Measurements from ENCODE around the gene GALNT1.

DNA sequence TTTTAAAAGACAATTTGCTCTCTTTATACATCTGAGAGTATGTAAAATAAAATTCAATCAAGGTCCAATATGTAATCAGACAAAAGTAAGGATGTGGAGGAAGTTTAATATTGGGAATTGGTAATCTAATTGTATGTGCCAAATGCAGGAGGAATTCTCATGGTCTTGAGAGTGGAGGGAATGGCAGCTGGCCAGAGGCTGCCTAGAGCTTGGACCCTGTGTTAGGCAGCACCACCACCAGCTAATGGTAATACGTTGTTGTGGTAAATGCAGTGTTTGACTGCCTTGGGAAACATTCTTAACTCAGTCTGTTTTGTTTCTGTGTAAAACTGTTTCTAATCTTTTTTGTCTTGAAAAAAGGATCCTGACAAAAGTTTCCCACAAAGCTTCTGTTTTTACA, 30.0 kb downstream of the GALNT1 start:
- TF ChIP-seq, protein P1, sequence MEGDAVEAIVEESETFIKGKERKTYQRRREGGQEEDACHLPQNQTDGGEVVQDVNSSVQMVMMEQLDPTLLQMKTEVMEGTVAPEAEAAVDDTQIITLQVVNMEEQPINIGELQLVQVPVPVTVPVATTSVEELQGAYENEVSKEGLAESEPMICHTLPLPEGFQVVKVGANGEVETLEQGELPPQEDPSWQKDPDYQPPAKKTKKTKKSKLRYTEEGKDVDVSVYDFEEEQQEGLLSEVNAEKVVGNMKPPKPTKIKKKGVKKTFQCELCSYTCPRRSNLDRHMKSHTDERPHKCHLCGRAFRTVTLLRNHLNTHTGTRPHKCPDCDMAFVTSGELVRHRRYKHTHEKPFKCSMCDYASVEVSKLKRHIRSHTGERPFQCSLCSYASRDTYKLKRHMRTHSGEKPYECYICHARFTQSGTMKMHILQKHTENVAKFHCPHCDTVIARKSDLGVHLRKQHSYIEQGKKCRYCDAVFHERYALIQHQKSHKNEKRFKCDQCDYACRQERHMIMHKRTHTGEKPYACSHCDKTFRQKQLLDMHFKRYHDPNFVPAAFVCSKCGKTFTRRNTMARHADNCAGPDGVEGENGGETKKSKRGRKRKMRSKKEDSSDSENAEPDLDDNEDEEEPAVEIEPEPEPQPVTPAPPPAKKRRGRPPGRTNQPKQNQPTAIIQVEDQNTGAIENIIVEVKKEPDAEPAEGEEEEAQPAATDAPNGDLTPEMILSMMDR (IDR thresholded peaks at IDR 0.05): no peak
- TF ChIP-seq POLR2A (IDR thresholded peaks at IDR 0.05): no peak
